Activated CD4-positive, alpha-beta memory T cell treated with anti-CD3 and anti-CD28 coated beads, Interleukin-2, amount 10 ng/mL, durations not matched to agents 7 days and 5 days (primary cell): ENCODE measurements around the gene MZB1. TPM values are rescaled to one million over a fixed set of nuclear protein-coding genes. Genes with fewer than 3 reads are reported as not detected.
A peak's percentile ranks its signal among the peaks of the same experiment; 100 is the strongest.
"Not testable (repeated sequence)": the region's sequence is repeated elsewhere in the genome, so short reads cannot be mapped to it uniquely, and the experiment has no call there.

Source experiments
- CTCF ChIA-PET: fragments of 350-600 bp; sonication (Branson Sonifier 250); formaldehyde crosslinking; loops from one replicate; lab custom pipeline; 2021; ENCODE audit warnings: antibody characterized with exemption, inconsistent platforms; lab: Charles Lee
- POLR2A ChIA-PET: fragments of 350-600 bp; sonication (Branson Sonifier 250); formaldehyde crosslinking; loops from one replicate; lab custom pipeline; 2021; ENCODE audit warnings: antibody characterized with exemption; lab: Charles Lee
- DNase-seq: peaks from one replicate; pipeline ENCODE4 v3.0.0-alpha.2; 2020
- H3K27ac Mint-ChIP-seq: one replicate; pipeline ENCODE4 v1.8.0; 2021; ENCODE audit warnings: mild to moderate bottlenecking, mixed read lengths
- H3K27me3 Mint-ChIP-seq: one replicate; pipeline ENCODE4 v1.8.0; 2021; ENCODE audit warnings: mixed read lengths
- H3K36me3 Mint-ChIP-seq: one replicate; pipeline ENCODE4 v1.8.0; 2021; ENCODE audit warnings: low read depth, mixed read lengths
- H3K4me1 Mint-ChIP-seq: one replicate; pipeline ENCODE4 v1.8.0; 2021; ENCODE audit warnings: mixed read lengths
- H3K4me3 Mint-ChIP-seq: one replicate; pipeline ENCODE4 v1.8.0; 2021; ENCODE audit warnings: mild to moderate bottlenecking, mixed read lengths
- H3K9me3 Mint-ChIP-seq: one replicate; pipeline ENCODE4 v1.8.0; 2021; ENCODE audit warnings: mixed read lengths
- total RNA-seq, 2 experiments: library from RNA; stranded (reverse); gene quantifications; one replicate each; pipeline ENCODE4 v1.2.3, GENCODE V29; 2021

MZB1 gene
- total RNA-seq, 2 experiments from 2014 or later = 48.1 TPM

DNA sequence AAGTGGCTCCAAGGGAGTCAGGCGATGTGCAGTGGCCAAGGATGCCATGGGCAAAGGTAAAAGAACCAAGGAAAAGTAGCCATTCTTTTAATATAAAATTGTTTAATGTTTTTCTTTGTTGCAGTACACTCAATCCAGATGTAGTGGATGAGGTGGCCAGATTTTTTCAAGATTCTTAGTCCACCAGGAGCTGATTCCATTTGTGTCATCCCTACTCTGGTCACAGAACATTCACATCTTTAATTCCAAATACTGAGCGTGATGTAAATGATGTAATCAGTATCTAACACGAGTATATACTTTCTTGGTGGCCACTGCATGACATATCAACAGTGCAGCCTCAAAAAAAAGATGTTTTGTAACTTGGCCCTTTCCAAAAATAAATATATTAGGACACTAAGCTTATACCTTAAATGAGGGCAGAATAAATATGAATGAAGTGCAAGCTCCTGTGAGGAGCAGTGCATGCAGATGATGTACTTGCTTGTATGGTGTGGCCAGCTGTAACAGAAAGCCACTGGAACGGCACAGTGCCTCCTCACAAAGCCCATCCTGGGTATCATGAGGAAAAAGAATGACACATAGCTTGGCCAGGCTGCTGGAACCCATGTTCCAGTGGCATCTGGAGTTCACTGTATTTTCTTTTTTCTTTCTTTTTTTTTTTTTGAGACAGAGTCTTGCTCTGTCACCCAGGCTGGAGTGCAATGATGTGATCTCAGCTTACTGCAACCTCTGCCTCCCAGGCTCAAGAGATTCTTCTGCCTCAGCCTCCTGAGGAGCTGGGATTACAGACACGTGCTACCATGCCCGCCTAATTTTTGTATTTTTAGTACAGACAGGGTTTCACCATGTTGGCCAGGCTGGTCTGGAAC is 20.6 kb upstream of the MZB1 start:
- Mint-ChIP-seq H3K9me3 (no peaks in the 10 kb centered on the region), H3K4me1 (peaks cover 43% of the 10 kb centered on the region), H3K36me3 (peaks cover 21% of the 10 kb centered on the region), H3K27me3 (no peaks in the 10 kb centered on the region), H3K4me3 (no peak overlapping the region), H3K27ac (no peak overlapping the region)
- DNase-seq = no peak
- ChIA-PET CTCF (interaction anchor here (1.1 to 1.5 kb wide), 4 partner anchors 11 to 103 kb away, joined by 3 to 8 read pairs (median 4); no protein-coding TSS in a partner anchor), POLR2A (interaction anchor here (1.1 to 2.2 kb wide), 4 partner anchors 27 to 116 kb away, joined by 3 to 6 read pairs (median 4); partner anchors contain the start of gene PAIP2)

DNA sequence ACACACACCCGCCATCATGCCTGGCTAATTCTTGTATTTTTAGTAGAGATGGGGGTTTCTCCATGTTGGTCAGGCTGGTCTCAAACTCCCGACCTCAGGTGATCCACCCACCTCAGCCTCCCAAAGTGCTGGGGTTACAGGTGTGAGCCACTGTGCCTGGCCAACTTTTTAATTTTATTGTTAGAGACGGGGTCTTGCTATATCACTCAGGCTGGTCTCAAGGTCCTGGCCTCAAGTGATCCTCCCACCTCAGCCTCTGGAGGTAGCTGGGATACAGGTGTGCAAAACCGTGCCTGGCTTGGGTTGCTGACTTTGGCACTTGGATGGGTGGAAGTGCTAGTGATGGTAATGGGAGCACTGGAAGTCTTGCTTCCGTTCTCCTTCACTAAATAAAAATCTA is 19.4 kb upstream of the MZB1 start:
- not testable (repeated sequence) for H3K9me3 Mint-ChIP-seq, DNase-seq, H3K27me3 Mint-ChIP-seq, H3K27ac Mint-ChIP-seq, H3K4me3 Mint-ChIP-seq
- ChIA-PET POLR2A (interaction anchor here (2.2 to 11.0 kb wide), 2 partner anchors 8 to 103 kb away, joined by 6 to 137 read pairs; no protein-coding TSS in a partner anchor), CTCF (interaction anchor here (0.6 to 1.4 kb wide), 3 partner anchors 12 to 224 kb away, joined by 3 to 5 read pairs (median 3); no protein-coding TSS in a partner anchor)
- Mint-ChIP-seq H3K36me3 (peaks cover 21% of the 10 kb centered on the region), H3K4me1 (peaks cover 39% of the 10 kb centered on the region)

DNA sequence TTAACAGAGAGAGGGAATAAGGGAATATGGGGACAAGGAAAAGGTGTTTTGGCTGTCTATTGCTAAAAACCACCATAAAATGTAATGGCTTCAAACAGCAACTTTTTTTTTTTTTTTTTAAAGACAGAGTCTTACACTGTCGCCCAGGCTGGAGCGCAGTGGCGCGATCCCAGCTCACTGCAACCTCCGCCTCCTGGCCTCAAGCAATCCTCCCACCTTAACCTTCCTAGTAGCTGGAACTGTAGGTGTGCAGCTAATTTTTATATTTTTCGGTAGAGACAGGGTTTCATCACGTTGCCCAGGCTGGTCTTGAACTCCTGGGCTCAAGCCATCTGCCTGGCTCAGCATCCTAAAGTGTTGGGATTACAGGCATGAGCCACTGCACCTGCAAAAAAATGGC is 18.5 kb upstream of the MZB1 start:
- CTCF ChIA-PET = no interaction called here
- H3K27me3 Mint-ChIP-seq = no peaks in the 10 kb centered on the region
- peaks cover 16% of the 10 kb centered on the region for H3K36me3 Mint-ChIP-seq
- H3K9me3 Mint-ChIP-seq = no peaks in the 10 kb centered on the region
- POLR2A ChIA-PET = interaction anchor here (1.7 to 11.0 kb wide), 3 partner anchors 9 to 153 kb away, joined by 4 to 137 read pairs (median 63); partner anchors contain the start of genes MZB1 and UBE2D2
- H3K4me1 Mint-ChIP-seq = peaks cover 38% of the 10 kb centered on the region
- no peak overlapping the region for H3K4me3 Mint-ChIP-seq
- no peak overlapping the region for H3K27ac Mint-ChIP-seq
- no peak for DNase-seq

DNA sequence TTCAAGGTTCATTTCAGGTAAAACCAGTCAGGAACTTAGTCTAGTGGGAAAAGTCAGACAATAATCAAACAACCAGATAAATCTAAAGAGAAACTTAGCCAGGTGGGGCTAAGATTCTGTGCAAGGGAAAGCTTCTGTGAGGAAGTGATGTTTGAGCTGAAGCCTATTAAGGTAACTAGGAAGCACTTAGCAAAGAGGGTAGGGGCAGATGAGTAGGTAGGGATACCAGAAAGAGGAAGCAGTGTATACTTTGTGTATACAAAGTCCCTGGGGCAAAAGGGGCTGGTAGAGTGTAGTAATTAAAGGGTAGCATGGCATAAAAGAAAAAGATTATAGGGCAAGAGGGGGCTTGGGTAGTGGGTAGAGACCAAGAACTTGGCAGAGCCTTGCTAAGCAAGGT is 17.8 kb upstream of the MZB1 start:
- peaks cover 38% of the 10 kb centered on the region for H3K4me1 Mint-ChIP-seq
- H3K4me3 Mint-ChIP-seq = no peak overlapping the region
- H3K36me3 Mint-ChIP-seq = peaks cover 11% of the 10 kb centered on the region
- H3K9me3 Mint-ChIP-seq = no peaks in the 10 kb centered on the region
- POLR2A ChIA-PET = interaction anchor here (1.4 to 11.0 kb wide), 5 partner anchors 10 to 155 kb away, joined by 3 to 137 read pairs (median 4); partner anchors contain the start of genes MATR3, MZB1 and UBE2D2
- no peaks in the 10 kb centered on the region for H3K27me3 Mint-ChIP-seq
- CTCF ChIA-PET = interaction anchor here (2.1 kb wide), 1 partner anchor 11 kb away, joined by 4 read pairs; no protein-coding TSS in a partner anchor
- no peak for DNase-seq
- no peak overlapping the region for H3K27ac Mint-ChIP-seq

DNA sequence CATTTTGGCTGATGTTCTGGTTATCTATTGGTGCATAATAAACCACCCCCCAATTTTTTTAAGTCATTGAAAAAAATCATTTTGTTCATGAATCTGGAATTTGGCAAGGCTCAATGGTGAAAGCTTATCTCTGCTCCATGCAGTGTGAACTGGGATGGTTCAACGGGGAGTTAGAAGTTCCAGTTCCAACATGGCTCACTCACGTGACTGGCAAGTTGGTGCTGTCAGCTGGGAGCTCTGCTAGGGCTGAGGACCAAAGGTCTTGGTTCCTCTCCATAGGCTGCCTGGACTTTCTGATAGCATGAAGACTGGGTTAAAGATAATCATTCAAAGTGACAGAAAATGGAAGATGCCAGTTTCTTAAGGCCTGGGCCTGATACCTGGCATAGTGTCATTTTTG is 17.2 kb upstream of the MZB1 start:
- Mint-ChIP-seq H3K27ac (no peak overlapping the region), H3K36me3 (peaks cover 9% of the 10 kb centered on the region), H3K4me3 (no peak overlapping the region), H3K9me3 (no peaks in the 10 kb centered on the region), H3K4me1 (peaks cover 39% of the 10 kb centered on the region), H3K27me3 (no peaks in the 10 kb centered on the region)
- CTCF ChIA-PET = interaction anchor here (1.5 to 2.2 kb wide), 4 partner anchors 8 to 108 kb away, joined by 4 to 7 read pairs (median 6); no protein-coding TSS in a partner anchor
- DNase-seq = no peak
- POLR2A ChIA-PET = interaction anchor here (1.4 to 11.0 kb wide), 6 partner anchors 11 to 156 kb away, joined by 3 to 137 read pairs (median 4); partner anchors contain the start of genes MATR3, MZB1, PAIP2 and UBE2D2

DNA sequence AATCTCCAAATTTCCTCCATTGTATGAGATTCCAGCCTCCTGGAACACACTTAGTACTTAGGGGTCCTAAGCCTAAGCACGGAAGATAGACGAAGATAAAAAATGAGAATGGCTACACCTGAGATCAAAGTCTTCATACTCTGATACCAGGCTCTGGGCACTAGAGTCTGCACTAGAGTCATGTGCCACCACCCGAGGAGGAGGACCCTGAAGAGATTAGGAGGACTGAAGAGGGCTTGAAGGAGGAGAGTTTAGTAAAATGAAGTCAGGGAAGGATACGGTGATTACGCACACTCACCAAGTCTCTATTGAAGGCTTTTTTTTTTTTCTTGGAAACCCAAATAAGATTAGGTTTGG is 14.7 kb upstream of the MZB1 start:
- Mint-ChIP-seq H3K4me1 (peaks cover 39% of the 10 kb centered on the region), H3K9me3 (no peaks in the 10 kb centered on the region), H3K36me3 (peaks cover 11% of the 10 kb centered on the region), H3K4me3 (peak overlapping the region; percentile 96), H3K27ac (peak overlapping the region; percentile 100), H3K27me3 (no peaks in the 10 kb centered on the region)
- DNase-seq = no peak
- ChIA-PET POLR2A (interaction anchor here (0.8 to 11.0 kb wide), 13 partner anchors 9 to 113 kb away, joined by 3 to 137 read pairs (median 5); partner anchors contain the start of genes DNAJC18, MATR3, MZB1 and PAIP2), CTCF (interaction anchor here (0.6 to 3.3 kb wide), 6 partner anchors 11 to 197 kb away, joined by 3 to 26 read pairs (median 6); partner anchors contain the start of gene MZB1)

DNA sequence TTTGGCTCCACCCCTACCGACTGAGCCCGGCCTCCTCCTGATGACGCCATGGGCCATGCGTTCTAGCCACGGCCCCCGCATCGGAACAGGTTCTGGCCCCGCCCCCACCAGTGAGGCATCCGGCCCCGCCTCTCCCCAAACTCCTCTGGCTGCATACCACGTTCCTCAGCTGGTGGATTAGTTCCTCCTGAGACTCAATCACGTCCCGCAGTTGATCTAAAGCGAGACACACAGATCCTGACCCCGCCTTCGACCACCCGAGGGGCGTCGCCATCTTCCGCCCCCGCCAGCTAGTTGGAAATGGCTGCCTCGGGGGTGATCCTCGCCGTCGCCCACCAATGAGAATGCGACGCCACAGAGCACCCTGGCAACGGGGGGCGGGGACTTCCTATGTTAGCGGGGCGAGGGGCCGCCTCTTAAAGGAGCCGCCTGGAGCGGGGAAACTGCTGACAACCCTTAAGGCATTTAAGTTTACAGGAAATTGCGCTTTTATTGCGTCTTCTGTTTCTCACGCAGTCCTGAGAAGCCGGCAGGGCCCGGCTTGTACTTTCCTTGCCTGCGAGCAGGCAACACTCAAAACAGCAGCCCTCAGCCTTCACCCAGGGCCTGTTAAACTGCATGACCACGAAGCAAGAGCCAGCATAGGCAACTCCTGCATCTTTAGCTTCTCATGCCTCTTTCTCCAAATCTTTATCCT is 14.2 kb upstream of the MZB1 start, which contains the start of gene SPATA24:
Gene SPATA24, minus strand, starts transcription at position 303 of the 697 bp plus-strand sequence. Its CDS starts 29 bp downstream, at position 274.
- H3K27me3 Mint-ChIP-seq = no peaks in the 10 kb centered on the region
- peaks cover 15% of the 10 kb centered on the region for H3K36me3 Mint-ChIP-seq
- H3K27ac Mint-ChIP-seq = peak within 1 kb of the TSS; percentile 100
- H3K4me3 Mint-ChIP-seq = peak within 1 kb of the TSS; percentile 96
- no peaks in the 10 kb centered on the region for H3K9me3 Mint-ChIP-seq
- POLR2A ChIA-PET = interaction anchor here (0.8 to 11.0 kb wide), 15 partner anchors 9 to 828 kb away, joined by 3 to 137 read pairs (median 5); partner anchors contain the start of genes DNAJC18, HSPA9, MATR3 and MZB1
- H3K4me1 Mint-ChIP-seq = peaks cover 43% of the 10 kb centered on the region
- CTCF ChIA-PET = interaction anchor here (0.6 to 3.3 kb wide), 13 partner anchors 8 to 1190 kb away, joined by 3 to 26 read pairs (median 4); partner anchors contain the start of gene MZB1
- peak; percentile 99 for DNase-seq

DNA sequence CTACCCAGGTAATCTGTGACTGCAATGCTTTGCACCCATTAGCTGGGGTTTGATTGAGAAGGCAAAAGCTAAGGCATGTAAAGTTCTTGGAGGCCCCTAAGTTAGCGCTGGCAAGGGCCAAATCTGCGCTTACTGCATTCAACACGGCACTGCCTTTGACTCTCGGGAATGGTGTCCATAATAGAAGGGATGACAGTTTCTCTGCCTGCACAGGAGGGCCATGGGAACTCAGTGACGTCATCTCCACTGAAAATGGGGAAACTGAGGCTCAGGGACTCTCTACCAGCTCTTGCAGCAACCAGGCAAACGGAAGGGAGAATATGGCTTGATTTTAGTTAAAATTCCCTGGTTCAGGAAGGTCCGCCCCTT is 13.7 kb upstream of the MZB1 start:
- DNase-seq = peak; percentile 31
- no peaks in the 10 kb centered on the region for H3K27me3 Mint-ChIP-seq
- ChIA-PET POLR2A (interaction anchor here (1.0 to 11.0 kb wide), 15 partner anchors 8 to 828 kb away, joined by 3 to 137 read pairs (median 5); partner anchors contain the start of genes DNAJC18, HSPA9, MZB1 and PAIP2), CTCF (interaction anchor here (0.9 to 3.3 kb wide), 13 partner anchors 8 to 1189 kb away, joined by 3 to 26 read pairs (median 4); partner anchors contain the start of gene MZB1)
- peak overlapping the region; percentile 100 for H3K27ac Mint-ChIP-seq
- no peaks in the 10 kb centered on the region for H3K9me3 Mint-ChIP-seq
- H3K36me3 Mint-ChIP-seq = peaks cover 15% of the 10 kb centered on the region
- peak overlapping the region; percentile 96 for H3K4me3 Mint-ChIP-seq
- H3K4me1 Mint-ChIP-seq = peaks cover 43% of the 10 kb centered on the region

DNA sequence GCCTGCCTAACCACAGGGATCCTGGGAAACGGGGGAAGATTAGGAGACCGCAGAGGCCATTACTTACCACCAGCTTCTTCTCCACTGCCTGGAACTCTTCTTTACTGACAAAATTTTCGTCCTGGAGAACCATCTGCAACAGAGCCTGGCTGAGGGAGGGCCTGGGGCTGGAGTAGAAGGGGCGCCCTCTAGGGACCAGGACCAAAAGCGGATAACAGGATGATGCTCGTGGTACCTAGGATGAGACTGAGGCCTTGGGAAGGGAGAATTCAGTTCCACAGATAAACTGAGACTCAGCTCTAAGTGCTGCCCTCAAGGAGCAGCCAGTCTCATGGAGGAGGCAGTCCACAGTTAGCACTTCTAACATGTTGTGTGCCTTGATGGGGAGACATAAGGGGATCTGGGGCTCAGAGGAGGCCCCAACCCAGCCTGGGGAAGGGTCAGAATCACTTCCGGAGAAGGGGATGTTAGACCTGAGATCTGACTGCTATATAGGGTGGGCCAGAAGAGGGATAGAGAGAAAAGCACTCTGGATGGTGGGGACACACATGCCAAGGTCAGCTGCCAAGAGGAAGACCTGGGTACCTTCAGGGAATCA is 12.9 kb upstream of the MZB1 start:
- CTCF ChIA-PET = interaction anchor here (0.8 to 3.3 kb wide), 15 partner anchors 9 to 1188 kb away, joined by 3 to 26 read pairs (median 4); partner anchors contain the start of gene MZB1
- Mint-ChIP-seq H3K36me3 (peaks cover 15% of the 10 kb centered on the region), H3K9me3 (no peaks in the 10 kb centered on the region), H3K4me3 (peak overlapping the region; percentile 96), H3K27ac (peak overlapping the region; percentile 100), H3K4me1 (peaks cover 46% of the 10 kb centered on the region), H3K27me3 (no peaks in the 10 kb centered on the region)
- POLR2A ChIA-PET = interaction anchor here (1.0 to 11.0 kb wide), 9 partner anchors 7 to 827 kb away, joined by 3 to 137 read pairs (median 6); partner anchors contain the start of genes DNAJC18, HSPA9, MZB1 and PROB1
- DNase-seq = peak; percentile 44

DNA sequence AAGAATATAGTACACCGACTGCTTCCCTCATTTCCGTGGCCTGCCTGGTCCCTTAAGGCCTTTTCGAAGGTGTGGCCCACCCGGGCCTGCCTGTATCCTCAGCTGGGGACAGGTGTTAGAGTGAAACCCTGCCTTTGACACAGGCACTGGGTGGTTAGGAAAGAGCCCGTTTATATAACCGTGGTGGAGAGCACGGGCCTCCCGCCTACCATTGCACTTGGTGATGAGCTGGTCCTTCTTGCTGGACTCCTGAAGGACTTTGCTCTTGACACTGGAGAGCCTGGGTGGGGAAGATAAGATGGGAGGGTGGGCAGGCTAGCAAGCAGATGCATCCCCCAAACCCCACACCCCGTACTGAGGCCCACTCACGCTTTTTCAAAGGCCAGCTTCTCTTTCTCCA is 11.8 kb upstream of the MZB1 start:
- ChIA-PET CTCF (interaction anchor here (1.3 to 3.3 kb wide), 5 partner anchors 10 to 132 kb away, joined by 3 to 26 read pairs (median 5); partner anchors contain the start of gene MZB1), POLR2A (interaction anchor here (7.0 to 11.0 kb wide), 2 partner anchors 10 to 16 kb away, joined by 63 to 137 read pairs; partner anchors contain the start of gene MZB1)
- H3K36me3 Mint-ChIP-seq = peaks cover 19% of the 10 kb centered on the region
- peaks cover 50% of the 10 kb centered on the region for H3K4me1 Mint-ChIP-seq
- no peak overlapping the region for H3K4me3 Mint-ChIP-seq
- H3K9me3 Mint-ChIP-seq = no peaks in the 10 kb centered on the region
- H3K27me3 Mint-ChIP-seq = no peaks in the 10 kb centered on the region
- no peak overlapping the region for H3K27ac Mint-ChIP-seq
- no peak for DNase-seq

DNA sequence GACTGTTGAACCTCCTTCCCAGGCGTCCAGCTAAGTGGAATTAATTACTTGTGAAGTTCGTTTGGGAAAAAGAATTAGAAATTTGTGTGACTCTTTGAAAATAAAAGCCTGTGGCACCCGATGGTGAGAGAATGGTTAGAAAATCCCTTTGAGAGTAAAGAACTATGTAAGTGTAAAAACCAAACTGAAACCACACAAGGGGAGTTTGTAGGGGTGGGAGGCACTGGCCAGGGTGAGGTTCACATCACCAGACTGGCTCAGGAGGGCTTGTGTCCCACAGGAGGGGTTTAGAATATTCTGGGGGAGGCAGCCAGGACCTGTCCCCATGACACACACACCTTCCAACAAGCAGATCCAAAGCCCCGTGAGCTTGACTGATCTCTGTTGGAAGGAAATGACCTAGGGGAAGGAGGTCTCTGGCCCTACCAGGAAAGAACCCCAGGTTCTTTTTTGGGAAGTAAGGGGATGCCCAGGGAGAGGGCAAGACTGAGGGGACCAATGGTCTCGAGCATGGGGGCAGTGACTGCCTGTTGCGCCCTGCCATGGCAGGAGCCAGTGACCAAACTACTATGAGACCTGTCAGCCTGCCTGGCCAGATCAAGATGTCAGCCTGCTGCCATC is 9.9 kb upstream of the MZB1 start:
- no peak overlapping the region for H3K4me3 Mint-ChIP-seq
- H3K4me1 Mint-ChIP-seq = peaks cover 62% of the 10 kb centered on the region
- CTCF ChIA-PET = no interaction called here
- POLR2A ChIA-PET = interaction anchor here (0.7 to 11.0 kb wide), 3 partner anchors 10 to 18 kb away, joined by 3 to 137 read pairs (median 9); partner anchors contain the start of gene MZB1
- no peaks in the 10 kb centered on the region for H3K27me3 Mint-ChIP-seq
- H3K27ac Mint-ChIP-seq = peak overlapping the region; percentile 3
- DNase-seq = no peak
- no peaks in the 10 kb centered on the region for H3K9me3 Mint-ChIP-seq
- peaks cover 26% of the 10 kb centered on the region for H3K36me3 Mint-ChIP-seq
